NK-92 treated with Interleukin-12 subunit alpha and Interleukin-12 subunit beta, amount 100 ng/mL, for 24 hours (cell line): ENCODE data around the gene WFS1.

Experiments used
- DNase-seq: peaks from one replicate; lab custom pipeline; 2025; lab: John Stamatoyannopoulos, UW

WFS1 gene

GRCh38 chr4:6300359-6300758 is 30.7 kb downstream of the WFS1 start:
- no peak for DNase-seq

DNA sequence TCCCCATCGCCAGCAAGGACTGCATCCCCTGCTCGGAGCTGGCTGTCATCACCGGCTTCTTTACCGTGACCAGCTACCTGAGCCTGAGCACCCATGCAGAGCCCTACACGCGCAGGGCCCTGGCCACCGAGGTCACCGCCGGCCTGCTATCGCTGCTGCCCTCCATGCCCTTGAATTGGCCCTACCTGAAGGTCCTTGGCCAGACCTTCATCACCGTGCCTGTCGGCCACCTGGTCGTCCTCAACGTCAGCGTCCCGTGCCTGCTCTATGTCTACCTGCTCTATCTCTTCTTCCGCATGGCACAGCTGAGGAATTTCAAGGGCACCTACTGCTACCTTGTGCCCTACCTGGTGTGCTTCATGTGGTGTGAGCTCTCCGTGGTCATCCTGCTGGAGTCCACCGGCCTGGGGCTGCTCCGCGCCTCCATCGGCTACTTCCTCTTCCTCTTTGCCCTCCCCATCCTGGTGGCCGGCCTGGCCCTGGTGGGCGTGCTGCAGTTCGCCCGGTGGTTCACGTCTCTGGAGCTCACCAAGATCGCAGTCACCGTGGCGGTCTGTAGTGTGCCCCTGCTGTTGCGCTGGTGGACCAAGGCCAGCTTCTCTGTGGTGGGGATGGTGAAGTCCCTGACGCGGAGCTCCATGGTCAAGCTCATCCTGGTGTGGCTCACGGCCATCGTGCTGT is 31.5 kb downstream of the WFS1 start:
- no peak for DNase-seq

DNA sequence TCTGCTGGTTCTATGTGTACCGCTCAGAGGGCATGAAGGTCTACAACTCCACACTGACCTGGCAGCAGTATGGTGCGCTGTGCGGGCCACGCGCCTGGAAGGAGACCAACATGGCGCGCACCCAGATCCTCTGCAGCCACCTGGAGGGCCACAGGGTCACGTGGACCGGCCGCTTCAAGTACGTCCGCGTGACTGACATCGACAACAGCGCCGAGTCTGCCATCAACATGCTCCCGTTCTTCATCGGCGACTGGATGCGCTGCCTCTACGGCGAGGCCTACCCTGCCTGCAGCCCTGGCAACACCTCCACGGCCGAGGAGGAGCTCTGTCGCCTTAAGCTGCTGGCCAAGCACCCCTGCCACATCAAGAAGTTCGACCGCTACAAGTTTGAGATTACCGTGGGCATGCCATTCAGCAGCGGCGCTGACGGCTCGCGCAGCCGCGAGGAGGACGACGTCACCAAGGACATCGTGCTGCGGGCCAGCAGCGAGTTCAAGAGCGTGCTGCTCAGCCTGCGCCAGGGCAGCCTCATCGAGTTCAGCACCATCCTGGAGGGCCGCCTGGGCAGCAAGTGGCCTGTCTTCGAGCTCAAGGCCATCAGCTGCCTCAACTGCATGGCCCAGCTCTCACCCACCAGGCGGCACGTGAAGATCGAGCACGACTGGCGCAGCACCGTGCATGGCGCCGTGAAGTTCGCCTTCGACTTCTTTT is 32.2 kb downstream of the WFS1 start:
- no peak for DNase-seq

DNA sequence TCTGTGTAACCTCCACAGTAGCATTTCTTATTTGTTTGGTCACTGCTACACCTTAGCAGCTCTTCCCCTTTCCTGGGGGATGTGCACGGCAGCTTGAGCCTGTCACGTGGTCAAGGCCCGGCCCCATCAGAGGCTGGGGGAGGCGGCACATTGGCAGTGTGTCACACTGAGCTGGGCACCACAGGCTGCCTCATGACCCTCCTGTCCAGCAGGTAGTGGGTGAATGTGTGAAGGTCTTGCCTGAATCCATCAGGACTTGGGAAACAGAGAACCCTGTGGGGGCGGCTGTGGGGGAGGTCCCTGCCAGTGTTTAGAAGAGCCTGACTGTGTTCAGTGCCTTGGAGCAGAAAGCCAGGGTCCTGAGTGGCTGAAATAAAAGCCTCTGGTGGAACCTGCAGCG is 33.2 kb downstream of the WFS1 start:
- DNase-seq = no peak

DNA sequence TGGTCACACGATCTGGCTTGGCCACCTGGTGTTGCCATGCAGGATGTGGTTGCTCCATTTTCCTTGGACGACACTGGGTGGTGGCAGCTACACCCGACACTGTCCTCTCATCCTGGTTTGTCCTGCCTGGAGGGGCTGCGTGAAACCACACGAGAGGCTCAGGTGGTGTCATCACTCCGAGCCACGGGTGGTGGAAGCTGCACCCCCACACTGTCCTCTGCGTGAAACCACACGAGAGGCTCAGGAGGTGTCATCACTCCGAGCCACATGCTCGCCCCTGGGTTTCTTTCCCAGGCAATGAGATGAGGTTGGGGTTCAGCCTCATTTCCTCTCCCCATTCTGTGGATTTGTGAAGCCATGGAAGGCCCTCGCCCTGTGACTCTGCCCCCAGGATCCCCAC is 34.3 kb downstream of the WFS1 start:
- no peak for DNase-seq

DNA sequence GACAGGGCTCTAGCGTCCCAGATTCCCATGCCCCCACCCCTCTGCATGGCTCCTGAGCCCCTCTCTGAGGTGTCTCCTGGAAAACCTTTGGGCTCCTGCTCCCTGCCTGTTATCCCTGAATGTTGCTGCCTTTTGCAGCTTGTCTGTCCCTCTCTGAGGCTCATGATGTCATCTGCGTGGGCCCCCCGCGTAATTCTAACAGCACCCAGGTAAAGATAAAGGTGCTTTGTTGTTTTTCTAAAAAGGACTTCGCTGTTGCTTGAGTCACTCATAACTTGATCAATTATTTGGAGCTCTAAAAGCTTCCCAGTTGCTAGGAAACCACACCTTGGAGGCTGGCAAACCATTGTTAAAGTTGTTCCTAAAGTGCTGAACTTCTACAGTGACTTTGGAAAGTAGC is 36.6 kb downstream of the WFS1 start:
- no peak for DNase-seq

GRCh38 chr4:6307230-6307629 is 37.6 kb downstream of the WFS1 start:
- DNase-seq = no peak

DNA sequence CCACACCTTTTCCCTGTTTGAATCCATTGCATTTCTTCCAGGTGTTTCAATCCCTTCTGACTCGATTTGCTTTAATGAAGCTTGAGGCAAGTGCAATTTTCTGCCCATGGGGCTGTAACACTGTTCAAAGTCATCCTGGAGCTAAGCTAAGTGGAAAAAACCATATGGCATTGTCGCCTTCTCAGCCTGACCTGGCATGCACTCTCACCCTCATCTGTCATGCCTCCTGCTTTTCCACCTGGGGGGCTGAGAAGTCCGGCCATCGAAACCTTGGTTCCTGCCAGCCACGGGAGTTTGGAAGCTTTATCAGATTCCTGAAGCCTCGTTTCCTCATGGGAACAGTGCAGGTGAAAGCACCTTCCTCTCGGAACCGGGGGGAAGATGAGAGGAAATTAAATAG is 38.2 kb downstream of the WFS1 start:
- no peak for DNase-seq

GRCh38 chr4:6308899-6309643 is 39.4 kb downstream of the WFS1 start:
- no peak for DNase-seq

- no peak for DNase-seq
Measured at GRCh38 chr4:6309777-6310176, 40.1 kb downstream of the WFS1 start.

DNA sequence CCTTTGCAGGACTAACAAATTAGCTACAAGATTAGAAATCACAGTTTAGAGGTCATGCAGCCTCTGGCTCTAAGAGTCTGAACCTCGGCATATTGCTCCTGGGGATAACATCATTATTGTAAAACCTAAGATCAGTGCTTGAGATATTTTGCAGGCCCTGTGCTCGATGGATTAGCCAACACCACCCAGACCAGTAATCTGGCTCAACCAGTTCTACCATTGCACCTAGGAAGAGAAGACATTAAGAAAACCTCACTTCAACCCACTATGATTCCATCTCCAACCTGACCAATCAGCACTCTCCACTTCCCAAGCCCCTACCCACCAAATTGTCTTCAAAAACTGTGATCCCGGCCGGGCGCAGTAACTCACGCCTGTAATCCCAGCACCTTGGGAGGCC is 43.6 kb downstream of the WFS1 start:
- no peak for DNase-seq

- DNase-seq = no peak
Measured at GRCh38 chr4:6316461-6317003, 46.9 kb downstream of the WFS1 start.

DNA sequence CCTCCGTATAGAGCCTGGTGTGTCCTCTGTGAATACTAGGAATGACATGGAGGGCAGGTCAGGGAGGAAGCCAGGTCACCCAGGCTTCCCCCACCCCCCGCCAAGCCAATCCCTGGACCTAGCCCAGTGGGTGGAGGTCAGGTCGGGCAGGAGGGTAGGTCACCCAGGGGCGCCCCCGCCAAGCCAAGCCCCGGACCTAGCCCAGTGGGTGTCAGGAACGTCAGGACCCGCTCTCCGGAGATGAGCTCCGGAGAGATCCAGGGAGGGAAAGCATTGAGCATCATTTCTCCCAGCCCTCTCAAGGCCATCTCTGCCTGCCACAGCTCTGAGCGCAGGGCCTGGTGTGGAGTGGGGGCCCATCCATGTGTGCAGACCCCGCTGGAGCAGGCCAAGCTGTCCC is 48.6 kb downstream of the WFS1 start:
- DNase-seq = no peak

- no peak for DNase-seq
Measured at GRCh38 chr4:6319530-6320150, 50.0 kb downstream of the WFS1 start.

DNA sequence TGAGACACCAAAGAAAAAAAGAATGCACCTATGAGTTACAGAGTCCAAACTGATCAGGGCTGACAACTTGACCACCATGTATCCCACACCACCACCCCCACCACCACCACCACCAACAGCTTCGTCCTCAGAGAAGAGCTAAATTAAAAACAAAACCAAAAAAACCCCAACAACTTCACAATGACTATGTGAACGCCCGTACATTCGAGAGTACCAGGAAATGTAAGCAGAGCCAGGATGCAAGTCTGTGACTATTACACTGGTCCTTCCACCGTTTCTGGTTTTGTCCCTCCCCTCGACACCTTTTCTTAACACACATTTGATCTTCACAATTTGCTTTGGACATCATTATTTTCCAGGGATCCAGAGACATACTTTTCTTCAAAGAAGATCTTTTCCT is 51.0 kb downstream of the WFS1 start:
- DNase-seq = peak; percentile 22

GRCh38 chr4:6321361-6321760 is 51.7 kb downstream of the WFS1 start:
- DNase-seq = no peak

DNA sequence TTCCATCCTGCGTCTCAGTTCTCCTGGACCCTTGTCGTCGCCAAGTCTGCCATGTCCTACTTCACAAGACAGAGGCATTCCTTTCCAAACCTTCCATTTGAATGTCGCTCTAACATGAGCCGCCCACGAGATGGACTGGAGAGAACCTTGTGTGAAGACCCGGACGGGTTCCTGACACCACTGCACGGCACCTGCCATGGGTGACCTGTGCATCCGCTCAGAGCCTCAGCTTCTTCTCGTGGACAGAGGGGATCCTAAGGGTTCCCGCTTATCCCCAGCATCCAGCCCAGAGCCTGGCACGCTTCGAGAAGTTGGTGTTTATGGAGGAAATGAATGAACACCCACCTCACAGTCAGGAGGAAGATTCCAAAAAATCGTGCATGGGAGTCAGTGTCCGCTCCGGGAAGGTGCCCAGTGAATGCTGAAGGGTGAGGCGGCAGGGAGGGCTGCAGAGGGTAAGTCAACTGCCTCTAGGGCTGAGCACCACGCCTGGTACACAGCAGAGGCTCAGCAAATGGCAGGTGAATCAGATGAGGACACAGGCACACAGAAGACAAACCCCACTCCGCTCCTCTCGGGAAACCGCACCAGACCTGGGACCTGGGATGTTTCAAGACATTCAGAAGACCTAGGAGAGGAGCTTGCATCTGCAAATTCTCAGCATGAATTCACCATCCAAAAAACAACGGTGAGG is 52.6 kb downstream of the WFS1 start:
- no peak for DNase-seq

GRCh38 chr4:6322761-6323566 is 53.3 kb downstream of the WFS1 start:
- DNase-seq = no peak

DNA sequence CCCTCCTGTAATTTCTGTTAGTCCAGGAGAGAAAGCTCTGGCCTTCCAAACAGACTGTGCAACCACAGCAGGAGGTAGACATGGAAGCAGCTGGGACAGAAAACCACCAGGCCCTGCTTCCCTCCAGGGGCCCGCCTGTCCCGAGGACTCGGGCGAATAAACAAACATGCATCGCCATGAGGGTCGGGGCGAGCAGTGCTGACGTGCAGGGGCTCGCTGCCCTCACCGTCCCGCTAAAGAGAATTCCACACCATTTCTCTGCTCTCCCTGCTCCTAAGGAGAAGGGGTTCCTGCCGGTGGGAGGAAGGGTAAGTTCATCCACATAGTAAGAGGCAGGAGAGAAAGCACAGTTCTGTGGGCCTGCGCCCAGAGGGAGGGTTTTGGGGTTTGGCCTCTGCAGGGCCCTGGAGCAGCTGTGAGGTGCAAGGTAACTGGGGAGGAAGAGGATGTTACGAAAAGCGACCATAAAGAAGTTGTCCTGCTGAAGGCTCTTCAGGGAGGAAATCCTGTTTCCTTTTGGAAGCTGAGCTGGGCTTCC is 54.9 kb downstream of the WFS1 start:
- no peak for DNase-seq

- no peak for DNase-seq
Measured at GRCh38 chr4:6324999-6325787, 55.5 kb downstream of the WFS1 start.
